C4-2B (cell line): ENCODE data around the gene ORAI3.

Experiments
- H3K27ac ChIP-seq: fragments of 450-650 bp; 2 replicates; pipeline ENCODE4 v1.5.1; 2017
- ZFX ChIP-seq: fragments of 450-650 bp; IDR thresholded peaks from 2 replicates; pipeline ENCODE4 v1.6.1; 2017
- TF ChIP-seq, protein P1 (sequence below): fragments of 450-650 bp; conservative IDR thresholded peaks from 2 replicates; pipeline ENCODE4 v1.5.1; 2017; ENCODE audit warnings: mild to moderate bottlenecking

Gene ORAI3

DNA sequence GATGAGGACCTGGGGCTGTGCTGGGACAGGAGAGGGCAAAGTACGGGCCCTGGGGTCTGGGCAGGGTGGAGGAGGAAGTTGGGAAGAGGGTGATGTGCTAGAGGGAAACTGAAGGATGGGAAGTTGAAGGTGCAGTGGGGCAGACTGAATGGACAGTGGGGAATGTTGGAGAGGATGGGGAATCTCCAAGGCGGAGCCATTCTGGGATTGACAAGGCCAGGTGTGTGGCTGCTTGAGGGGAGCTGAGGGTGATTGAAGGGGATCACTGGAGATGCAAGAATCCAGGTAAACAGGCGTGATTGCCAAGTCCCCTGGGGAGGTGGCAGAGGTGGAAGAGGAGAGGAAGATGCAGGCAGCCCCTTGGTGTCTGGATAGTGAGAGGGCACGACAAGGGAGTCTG lies 27.6 kb downstream of the ORAI3 start:
- TF ChIP-seq ZFX = no peak
- TF ChIP-seq, protein P1, sequence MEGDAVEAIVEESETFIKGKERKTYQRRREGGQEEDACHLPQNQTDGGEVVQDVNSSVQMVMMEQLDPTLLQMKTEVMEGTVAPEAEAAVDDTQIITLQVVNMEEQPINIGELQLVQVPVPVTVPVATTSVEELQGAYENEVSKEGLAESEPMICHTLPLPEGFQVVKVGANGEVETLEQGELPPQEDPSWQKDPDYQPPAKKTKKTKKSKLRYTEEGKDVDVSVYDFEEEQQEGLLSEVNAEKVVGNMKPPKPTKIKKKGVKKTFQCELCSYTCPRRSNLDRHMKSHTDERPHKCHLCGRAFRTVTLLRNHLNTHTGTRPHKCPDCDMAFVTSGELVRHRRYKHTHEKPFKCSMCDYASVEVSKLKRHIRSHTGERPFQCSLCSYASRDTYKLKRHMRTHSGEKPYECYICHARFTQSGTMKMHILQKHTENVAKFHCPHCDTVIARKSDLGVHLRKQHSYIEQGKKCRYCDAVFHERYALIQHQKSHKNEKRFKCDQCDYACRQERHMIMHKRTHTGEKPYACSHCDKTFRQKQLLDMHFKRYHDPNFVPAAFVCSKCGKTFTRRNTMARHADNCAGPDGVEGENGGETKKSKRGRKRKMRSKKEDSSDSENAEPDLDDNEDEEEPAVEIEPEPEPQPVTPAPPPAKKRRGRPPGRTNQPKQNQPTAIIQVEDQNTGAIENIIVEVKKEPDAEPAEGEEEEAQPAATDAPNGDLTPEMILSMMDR = no peak
- no peak overlapping the region for H3K27ac ChIP-seq

DNA sequence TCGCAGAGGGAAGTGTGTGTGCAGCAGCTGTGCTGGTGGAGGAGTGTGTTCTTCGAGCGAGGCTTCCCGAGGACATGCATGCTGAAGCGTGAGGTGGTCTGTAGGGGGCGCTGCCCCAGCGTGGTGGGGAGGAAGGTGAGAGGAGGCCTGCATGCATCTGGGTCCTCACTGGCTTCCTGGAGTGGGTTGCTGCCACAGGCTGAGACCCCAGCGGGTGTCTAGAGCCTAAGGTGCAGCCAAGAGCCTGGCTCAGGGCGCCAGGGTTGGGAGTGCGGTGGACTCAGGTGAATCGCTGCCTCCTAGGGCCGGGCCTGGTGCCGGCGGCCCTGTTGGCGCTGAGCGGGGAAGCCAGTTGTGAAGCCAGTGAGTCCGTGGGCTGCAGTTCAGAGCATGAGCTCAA lies 28.6 kb downstream of the ORAI3 start:
- no peak overlapping the region for H3K27ac ChIP-seq
- TF ChIP-seq ZFX = no peak
- TF ChIP-seq, protein P1 = no peak; the same call in 1 of the 2 replicates

GRCh38 chr16:30979170-30980022 lies 30.5 kb downstream of the ORAI3 start:
- TF ChIP-seq, protein P1 = no peak
- TF ChIP-seq ZFX = no peak
- no peak overlapping the region for H3K27ac ChIP-seq

DNA sequence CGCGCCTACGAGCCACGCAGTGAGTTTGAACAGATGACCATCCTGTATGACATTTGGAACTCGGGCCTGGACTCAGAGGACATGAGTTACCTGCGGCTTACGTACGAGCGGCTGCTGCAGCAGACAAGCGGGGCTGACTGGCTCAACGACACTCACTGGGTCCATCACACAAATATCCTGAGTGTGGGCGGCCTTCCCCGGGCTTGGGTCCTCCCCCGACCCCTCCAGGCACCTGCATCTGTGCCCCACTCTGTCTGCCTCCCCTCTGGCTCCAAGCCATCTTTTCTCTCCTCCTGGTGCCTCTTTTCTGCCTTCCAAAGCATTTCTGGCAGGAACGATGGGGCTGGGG lies 31.1 kb downstream of the ORAI3 start:
- TF ChIP-seq, protein P1 = no peak
- no peak overlapping the region for H3K27ac ChIP-seq

DNA sequence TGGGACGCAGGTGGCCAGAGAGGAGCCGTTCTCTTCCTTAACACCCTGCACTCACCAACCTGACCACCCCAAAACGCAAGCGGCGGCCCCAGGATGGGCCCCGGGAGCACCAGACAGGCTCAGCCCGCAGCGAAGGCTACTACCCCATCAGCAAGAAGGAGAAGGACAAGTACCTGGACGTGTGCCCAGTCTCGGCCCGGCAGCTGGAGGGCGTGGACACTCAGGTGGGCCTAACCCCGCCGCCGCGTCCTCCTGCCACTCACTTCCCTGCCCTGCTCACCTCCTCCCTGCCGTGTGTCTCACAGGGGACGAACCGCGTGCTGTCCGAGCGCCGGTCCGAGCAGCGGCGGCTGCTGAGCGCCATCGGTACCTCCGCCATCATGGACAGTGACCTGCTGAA lies 31.6 kb downstream of the ORAI3 start:
- H3K27ac ChIP-seq = no peak overlapping the region
- no peak for TF ChIP-seq ZFX
- TF ChIP-seq, protein P1 = no peak

DNA sequence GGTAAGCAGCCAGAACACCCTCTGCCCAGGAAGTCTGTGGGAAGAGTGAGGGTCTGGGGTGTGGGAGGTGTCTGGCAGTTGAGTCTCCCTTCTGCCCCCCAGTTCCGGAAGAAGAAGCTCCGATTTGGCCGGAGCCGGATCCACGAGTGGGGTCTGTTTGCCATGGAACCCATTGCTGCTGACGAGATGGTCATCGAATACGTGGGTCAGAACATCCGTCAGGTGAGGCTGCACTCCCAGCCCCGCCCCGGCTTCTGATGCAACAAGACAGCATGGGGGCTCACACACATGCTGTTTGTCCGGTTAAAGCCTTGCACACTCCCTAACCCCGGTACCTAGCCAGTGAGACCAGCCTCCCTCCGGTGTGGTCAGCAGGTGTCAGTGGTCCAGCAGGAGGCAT lies 32.1 kb downstream of the ORAI3 start:
- no peak overlapping the region for H3K27ac ChIP-seq
- TF ChIP-seq ZFX = no peak
- TF ChIP-seq, protein P1 = no peak

DNA sequence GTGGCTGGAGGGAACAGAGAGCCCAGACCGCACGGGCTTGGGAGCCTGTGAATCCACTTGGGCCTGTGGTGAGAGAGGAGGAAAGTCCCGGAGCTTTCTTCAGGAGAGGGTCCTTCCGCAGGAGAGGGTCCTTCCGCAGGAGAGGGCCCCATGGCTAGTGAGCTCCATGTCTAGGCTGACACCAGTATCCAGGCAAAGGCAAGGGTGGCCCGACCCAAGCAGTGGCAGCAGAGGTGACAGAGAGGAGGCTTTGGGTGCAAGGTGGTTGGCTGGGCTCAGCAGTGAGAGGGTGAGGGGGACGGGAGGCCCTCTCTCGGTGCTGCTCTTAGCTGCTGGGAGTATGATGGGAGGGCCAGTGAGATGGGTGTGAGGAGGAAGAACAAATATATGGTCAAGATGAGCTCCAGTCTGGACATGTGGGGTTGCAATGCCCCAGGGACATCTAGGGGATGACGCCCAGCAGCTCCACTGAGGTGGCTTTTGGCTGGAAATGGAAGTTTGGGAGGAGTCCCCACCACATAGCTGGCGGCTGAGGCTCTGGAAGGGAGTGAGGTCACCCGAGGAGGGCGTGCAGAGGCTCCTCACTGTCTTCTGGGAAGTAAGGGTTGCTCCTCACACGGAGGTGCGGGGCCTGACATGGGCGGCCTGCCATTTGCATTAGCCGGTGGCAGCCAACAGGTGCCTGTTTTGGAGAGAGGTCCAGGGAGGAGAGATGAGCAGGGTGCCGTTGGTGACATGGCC lies 33.9 kb downstream of the ORAI3 start:
- H3K27ac ChIP-seq = no peak overlapping the region
- TF ChIP-seq ZFX = no peak
- TF ChIP-seq, protein P1 = no peak
